NOMO-1 (cell line): ENCODE data around the gene ILK.
A peak's percentile ranks its signal among the peaks of the same experiment; 100 is the strongest.

Source experiments
- DNase-seq, 2 experiments: peaks; one replicate each; lab custom pipeline; 2025; ENCODE audit not compliant: unreplicated experiment in 2 of 2; lab: John Stamatoyannopoulos, UW

The ILK gene

DNA sequence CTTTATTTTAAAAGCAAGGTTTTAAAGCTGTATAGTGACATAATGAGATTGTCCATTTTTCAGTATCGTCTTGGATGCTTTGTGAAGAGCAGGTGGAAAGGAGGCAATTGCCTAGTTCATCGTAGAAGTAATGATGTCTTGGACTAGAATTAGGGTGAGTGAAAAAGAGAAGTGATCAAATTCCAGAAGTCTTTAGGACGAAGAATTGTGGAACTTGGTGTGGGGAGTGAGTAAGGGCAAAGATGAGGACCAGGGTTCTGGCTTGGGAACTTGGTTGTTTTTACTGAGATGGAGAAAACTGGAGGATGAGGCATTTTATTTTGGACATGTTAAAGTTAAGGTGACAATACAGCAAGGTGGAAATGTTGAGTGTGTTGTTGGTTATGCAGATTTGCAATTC, 1.2 kb downstream of the ILK start:
- no peak for DNase-seq

DNA sequence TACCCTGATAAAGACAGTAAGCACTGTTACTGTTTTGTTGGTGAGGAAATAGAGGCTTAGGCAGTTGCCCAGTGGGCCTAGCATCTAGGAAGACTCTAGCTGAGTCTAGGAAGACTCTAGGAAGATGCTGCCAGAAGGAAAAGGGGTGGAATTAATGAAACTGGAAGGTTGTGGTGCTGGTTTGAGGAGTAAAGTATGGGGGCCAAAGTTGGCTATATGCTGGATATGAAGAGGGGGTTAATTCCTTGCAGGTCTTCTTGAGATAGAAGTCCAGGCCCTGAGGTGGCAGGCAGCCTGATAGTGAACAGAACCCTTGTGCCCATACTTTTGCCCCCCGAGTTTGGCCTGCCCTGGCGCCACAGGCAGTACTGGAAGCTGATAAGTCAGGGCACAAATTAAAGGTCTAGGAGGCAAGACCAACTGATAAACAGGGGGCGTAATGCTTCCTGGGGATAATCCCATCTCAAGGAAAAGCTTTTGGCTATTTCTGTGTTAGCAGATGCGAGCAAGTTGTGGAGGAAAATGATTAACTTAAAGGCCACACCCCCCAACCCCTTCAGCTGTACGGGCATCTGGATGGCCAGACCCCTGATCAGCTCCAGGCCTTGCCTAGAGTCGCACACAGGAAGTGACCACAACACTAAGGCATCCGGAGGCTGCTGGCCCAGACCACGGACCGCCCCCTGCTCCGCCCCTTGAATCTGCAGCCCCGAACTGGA, 3.1 kb downstream of the ILK start:
- DNase-seq, result peak; percentile 62 to 63

DNA sequence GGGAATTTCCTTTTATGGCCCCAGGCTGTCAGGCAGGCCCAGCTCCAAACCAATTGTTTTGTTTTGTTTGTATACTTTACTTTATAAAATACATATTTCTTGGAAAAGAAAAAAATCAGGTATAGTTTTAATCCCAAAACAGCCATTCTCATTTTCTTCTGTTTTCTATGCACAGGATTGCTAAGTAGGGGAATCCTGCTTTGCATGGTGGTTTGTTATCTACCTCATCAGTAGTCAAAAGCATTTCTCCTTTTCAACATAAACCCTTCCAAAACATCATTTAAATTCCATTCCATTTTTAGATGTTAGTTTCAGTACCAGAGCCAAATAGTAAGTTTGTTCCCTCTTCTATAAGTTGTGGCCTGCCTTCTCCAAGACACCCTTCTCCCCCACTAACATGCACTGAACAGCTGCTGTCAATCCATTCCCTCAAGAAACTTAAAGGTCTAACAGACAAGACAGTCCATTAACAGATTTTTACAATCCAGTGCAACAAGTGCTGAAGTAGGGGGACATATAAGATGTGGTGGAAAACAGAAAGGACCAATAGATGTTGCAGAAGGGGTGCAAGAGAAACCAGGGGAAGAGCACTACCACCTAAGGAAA, 3.7 kb downstream of the ILK start:
- no peak for DNase-seq

DNA sequence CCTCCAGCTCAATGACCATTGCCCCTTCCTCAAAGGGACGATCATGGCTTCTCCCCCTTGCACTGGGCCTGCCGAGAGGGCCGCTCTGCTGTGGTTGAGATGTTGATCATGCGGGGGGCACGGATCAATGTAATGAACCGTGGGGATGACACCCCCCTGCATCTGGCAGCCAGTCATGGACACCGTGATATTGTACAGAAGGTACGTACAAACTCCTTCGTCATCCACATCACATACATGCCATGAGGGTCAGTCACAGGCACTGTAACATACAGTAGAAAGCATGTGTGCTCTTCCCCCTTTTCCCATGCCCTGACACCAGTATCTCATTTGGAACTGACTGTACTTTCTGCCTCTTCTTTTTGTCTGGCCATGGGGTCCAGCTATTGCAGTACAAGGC, 4.4 kb downstream of the ILK start:
- DNase-seq, result no peak

DNA sequence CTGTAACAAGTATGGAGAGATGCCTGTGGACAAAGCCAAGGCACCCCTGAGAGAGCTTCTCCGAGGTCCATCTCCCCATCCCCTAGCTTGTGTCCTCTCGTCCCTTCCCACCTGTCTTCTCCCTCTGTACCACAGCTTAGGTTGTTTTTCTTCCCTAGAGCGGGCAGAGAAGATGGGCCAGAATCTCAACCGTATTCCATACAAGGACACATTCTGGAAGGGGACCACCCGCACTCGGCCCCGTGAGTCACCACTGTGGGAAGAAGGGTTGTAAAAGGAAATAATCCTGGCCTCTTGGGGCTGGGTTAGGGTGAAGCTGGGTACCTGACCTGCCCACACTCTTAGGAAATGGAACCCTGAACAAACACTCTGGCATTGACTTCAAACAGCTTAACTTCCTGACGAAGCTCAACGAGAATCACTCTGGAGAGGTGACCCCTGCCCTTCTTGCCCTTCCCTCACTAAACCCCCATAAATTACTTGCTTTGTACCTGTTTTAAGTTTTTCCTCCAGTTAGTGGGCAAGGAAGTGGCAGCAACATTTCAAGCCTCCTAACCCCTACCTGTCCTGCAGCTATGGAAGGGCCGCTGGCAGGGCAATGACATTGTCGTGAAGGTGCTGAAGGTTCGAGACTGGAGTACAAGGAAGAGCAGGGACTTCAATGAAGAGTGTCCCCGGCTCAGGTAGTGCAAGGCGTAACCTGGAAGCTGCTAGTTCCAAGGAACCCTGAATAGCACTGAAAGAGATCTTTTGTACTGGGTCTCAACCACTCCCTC, 5.3 kb downstream of the ILK start:
- no peak for DNase-seq

DNA sequence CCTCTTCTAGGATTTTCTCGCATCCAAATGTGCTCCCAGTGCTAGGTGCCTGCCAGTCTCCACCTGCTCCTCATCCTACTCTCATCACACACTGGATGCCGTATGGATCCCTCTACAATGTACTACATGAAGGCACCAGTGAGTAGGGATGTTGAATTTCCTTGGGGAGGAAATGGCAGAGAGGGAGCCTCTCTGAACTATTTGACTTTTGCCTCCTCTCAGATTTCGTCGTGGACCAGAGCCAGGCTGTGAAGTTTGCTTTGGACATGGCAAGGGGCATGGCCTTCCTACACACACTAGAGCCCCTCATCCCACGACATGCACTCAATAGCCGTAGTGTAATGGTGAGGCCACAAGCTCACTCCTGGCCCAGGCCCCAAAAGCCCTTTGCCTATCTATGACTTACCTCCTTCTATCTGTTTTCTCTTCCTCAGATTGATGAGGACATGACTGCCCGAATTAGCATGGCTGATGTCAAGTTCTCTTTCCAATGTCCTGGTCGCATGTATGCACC, 6.0 kb downstream of the ILK start:
- DNase-seq, result no peak

DNA sequence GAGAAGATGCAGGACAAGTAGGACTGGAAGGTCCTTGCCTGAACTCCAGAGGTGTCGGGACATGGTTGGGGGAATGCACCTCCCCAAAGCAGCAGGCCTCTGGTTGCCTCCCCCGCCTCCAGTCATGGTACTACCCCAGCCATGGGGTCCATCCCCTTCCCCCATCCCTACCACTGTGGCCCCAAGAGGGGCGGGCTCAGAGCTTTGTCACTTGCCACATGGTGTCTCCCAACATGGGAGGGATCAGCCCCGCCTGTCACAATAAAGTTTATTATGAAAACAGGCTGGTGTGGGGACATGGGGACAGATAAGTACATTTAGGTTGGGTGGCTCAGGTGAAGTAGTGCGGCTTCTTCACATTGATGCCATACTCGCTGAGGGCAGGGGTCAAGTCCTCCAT, 7.0 kb downstream of the ILK start:
- DNase-seq, result no peak

DNA sequence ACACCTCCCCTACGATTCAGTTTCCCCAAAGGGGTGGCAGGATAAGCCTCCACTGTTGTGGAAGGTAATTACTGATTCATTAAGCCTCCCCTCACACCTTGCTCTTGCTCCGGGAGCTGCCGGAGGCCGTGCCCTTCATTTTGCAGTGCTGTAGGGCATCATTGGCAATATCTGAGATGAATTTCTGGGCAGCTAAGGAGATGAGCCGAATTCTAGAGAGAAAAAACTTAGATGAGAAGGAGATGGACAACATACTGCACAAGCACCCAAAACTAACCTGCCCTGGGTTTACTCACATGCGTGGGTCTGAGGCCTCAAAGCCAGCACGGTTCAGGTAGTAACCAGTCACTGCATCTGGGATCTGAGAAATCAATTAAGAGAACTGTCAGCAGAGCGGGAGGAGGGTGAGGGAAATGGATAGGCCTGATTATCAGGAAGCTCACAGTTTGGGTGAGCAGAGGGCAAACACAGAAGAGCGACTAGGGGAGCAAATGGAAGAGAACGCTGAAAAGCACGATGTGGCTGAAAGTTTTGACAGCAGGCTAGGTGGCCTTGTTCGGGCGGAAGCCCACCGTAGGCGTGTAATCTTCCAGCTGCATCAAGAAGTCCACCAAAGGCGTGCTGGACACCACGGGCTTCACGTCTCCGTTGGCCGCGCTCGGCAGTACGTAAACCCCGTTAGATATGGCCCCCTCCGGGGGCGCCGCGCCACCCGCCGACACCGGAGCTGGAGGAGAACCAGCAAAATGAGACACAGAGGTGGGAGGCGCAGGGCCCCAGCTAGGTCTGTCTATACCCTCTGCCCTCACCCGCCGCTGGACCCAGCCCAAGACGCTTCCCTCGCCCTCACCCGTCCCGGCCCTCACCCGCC, 7.8 kb downstream of the ILK start:
- DNase-seq, result no peak

GRCh38 chr11:6611963-6612212, 8.3 kb downstream of the ILK start:
- no peak for DNase-seq

- DNase-seq, result peak; percentile 96 to 97
Observed at GRCh38 chr11:6612213-6613041, 8.9 kb downstream of the ILK start, which contains the start of gene TAF10. Gene TAF10 (minus strand): TSS chr11:6612216. CDS start chr11:6612189, 27 bp downstream.

GRCh38 chr11:6613496-6613895, 9.9 kb downstream of the ILK start:
- no peak for DNase-seq

DNA sequence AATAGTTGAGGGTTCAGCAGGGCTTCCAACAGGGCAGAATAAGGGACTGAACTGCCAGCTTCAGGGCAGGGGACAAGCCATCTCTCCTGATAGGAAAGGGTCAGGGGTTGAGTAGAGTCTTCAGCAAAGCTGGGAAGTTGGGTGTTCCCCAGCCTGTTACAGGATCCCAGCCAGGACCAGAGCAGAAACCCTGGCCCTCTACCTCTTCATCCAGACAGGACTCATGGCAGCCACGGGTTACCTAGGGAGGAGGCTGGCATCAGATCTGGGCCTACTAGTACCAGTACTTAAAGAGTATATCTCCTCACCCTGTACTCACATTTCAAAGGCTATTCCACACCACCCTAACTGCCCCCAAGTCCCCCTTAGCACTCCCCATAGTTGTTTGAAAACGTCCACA, 10.9 kb downstream of the ILK start:
- no peak for DNase-seq

DNA sequence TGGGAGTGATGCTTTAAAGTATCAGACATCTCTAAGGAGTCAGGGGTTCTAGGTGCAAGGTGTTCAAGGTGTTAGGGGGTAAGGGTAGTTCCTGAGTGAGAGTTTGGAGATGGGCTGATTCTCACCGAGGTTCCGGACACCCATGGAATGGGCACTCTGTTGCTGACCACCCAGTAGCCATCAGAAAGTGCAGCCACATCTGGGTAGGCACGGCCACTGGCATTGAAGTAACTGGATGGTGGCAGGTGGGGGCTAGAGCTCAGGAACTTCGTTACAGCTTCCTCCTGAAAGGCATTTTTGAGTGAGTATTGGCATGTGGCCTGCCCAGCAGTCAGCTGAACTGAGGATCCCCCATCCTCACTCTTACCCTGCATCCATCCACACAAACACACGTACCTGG, 11.5 kb downstream of the ILK start:
- DNase-seq, result no peak

DNA sequence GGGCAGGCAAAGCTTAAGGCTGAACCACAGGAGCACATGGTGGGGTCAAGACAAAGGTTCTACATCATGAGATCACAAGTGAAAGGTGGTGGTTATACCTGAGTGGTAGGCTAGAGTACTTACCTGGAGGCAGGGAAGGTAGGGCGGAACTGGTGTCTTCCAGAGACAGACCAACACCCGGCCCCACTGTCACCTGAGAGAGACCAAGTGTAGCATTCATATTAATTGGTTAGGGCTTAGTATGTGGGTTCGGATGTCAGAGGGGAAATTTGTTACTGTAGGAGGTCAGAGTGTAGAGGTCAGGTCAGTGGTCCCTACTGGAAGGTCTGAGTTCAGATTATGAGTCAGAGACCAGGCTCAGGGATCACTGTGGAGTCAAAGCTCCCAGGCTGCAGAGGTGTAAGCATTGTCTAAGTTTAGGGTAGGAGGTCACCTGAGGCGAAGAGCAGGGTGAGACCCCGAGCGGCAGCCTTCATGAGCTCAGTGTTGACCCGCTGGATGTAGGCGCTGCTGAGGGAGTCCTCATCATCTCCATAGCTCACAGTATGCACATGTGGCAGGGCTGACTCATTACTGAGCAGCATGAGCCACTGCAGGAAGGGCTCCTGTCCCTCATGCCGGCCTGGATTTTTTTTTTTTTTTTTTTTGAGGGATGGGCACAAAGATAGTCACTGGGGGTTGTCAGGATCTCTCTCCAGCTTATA, 12.5 kb downstream of the ILK start:
- no peak for DNase-seq

DNA sequence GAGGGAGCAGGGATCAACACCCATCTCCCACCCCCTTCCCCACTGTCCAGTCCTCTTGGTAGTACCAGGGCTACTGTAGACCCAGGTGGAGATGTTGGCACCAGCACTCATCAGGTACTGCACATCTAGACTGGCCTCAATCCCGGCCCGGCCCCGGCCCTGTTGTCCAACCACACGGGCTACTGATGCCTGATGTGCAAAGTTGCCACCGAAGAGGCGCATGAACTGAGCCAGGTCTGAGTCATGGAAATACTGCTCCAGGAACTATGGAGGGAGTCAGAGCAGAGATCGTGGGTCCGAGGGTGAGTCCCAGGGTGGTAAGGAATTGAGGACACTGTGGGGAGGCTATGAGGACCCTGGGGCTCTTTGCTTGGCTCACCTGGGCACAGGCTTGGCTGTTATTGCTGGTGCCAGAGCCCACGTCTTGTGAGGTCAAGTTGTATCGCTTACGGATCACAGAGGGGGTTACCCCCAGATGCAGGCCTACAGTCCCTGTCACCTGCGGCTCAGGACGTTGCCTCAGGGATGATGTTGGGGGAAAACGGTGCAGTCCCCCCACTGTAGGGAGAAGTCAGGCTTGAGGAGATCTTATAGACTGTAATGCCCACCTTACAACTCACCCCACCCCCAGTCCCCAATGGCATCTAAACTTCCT, 13.1 kb downstream of the ILK start:
- DNase-seq, result no peak

DNA sequence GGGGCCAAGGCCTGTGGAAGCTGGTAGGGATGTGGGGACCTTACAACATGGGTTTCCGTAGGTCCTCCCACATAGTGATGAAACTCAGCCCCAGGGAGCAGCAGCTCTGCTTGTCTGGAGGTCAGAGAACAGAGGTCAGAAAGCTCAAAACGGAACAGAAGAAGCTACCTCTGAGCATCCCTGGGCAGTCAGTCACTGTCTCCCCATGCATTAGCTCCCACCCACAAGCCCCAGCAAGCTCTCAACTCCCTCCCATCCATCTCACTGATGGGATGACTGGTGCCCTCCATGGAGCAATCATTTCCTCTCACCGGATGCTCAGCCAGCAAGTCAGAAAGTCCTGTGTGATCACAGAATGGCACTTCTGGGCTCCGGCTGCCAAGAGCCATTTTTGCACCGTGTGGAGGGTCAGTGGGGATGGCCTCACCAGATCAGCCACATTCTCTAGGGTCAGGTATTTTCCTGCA, 13.8 kb downstream of the ILK start:
- peak; percentile 21 to 25 for DNase-seq

GRCh38 chr11:6618117-6619003, 14.8 kb downstream of the ILK start:
- peak; percentile 71 to 74 for DNase-seq
